NCI-H146 treated with DMSO at 0.1 percent for 48 hours (cell line): ENCODE measurements around the gene RNF125.
"Not testable (repeated sequence)": the region's sequence is repeated elsewhere in the genome, so short reads cannot be mapped to it uniquely, and the experiment has no call there.

Experiments
- DNase-seq: peaks from one replicate; lab custom pipeline; 2025; ENCODE audit not compliant: unreplicated experiment; lab: John Stamatoyannopoulos, UW

Gene RNF125

DNA sequence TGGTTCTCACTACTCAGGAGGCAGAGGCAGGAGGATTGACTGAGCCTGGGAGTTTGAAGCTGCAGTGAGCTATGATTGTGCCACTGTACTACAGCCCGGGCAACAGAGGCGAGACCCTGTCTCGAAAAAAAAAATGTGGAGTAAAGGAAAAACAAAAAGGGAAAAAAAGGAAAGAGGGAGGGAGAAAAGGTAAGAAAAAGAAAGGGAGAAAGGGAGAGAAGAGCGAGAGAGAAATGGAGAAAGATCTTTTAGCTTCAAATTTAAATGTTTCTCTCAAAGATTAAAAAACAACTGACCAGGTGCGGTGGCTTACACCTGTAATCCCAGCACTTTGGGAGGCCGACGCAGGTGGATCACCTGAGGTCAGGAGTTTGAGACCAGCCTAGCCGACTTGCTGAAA, 65.2 kb downstream of the RNF125 start:
- DNase-seq: no peak

- DNase-seq: no peak
Measured at GRCh38 chr18:32086881-32087280, 68.3 kb downstream of the RNF125 start.

DNA sequence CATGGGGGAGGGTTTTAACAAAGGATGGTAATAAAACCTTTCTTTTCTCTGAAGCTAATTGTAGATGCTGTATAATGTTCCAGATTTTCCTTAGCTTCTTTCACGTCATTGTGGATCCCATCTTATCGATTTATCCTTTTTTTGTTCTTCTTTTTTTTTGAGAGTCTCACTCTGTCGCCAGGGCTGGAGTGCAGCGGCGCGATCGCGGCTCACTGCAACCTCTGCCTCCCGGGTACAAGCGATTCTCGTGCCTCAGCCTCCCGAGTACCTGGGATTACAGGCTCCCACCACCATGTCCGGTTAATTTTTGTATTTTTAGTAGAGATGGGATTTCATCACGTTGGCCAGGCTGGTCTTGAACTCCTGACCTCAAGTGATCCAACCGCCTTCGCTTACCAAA, 72.2 kb downstream of the RNF125 start:
- DNase-seq: not testable (repeated sequence)

- peak; percentile 89 for DNase-seq
Measured at GRCh38 chr18:32091325-32091723, 72.7 kb downstream of the RNF125 start.

- peak; percentile 93 for DNase-seq
Measured at GRCh38 chr18:32091724-32092421, 73.2 kb downstream of the RNF125 start, which contains the start of gene RNF138. RNF138 (plus strand) TSS chr18:32091874; CDS start chr18:32092777, 903 bp downstream.

- peak; percentile 96 for DNase-seq
Measured at GRCh38 chr18:32092422-32093101, 73.9 kb downstream of the RNF125 start.

DNA sequence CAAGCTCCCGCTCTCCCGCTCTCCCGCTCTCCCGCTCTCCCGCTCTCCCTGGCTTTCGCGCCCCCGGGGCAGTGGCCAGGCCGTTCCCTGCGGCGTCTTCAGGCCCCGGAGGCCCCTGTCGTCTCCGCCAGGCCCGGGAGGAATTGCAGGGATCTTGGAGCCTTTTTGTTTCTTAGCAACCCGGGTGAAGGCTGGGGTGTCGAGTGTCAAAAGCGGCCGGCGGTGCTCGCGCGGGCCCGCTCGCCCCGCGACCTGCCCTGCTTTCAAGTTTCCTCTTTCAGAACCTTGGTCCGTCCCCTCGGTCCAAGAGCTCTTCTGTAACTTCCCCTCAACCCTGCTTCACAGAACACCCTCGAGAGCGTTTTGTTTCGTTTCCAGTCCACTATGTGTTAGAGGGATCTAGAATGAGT, 74.5 kb downstream of the RNF125 start:
- DNase-seq: peak; percentile 66

- peak; percentile 65 for DNase-seq
Measured at GRCh38 chr18:32093523-32093922, 74.9 kb downstream of the RNF125 start.

- DNase-seq: no peak
Measured at GRCh38 chr18:32095192-32095899, 76.7 kb downstream of the RNF125 start.

DNA sequence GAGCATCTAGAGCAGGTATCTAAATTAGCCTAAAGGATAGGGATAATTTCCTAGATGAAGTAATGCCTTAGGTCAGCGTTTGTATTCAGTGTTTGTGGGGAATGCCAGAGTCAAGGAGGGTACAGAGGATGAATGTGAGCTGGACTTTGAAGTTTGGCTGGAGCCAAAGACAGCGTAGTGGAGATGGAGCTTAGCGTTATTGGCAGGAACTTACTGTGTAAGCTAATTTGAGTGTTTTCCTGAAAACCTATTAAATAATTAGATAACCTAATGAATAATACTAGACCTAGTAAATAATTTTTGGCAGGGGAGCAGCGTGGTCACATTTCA, 77.2 kb downstream of the RNF125 start:
- DNase-seq: no peak

DNA sequence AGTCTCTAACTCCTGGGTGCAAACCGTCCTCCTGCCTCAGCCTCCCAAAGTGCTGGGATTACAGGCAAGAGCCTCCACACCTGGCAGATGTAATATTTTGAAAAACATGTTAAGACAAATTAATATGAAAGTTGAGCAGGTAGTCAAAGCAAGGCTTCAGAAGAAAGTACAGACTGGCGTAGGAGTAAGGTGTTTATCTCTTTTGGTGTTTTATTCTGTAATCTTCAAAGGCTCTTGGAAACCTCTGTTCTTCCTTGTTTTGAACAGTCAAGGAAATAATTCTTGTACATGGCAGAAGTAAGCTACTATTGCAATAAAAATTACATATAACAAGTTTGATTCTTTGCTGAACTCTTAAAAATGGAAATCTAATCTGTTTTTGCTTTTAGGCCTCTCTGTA, 78.3 kb downstream of the RNF125 start:
- DNase-seq: no peak

DNA sequence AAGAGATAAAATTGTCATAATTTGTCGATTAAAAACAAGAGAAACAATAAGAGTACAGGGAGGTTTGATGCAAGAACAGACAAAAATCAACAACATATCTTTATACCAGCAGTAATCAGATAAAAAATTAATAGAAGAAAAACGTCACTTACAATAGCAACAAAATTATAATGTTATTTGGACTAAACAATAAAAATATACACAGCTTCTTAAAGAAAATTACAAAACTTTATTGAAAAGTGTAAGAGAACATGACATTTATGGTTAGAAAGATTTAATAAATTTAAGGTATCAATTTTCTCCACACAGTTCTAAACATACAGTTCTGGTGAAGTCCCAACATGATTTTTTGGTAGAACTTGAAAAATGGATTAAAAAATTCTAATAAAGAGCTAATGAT, 85.9 kb downstream of the RNF125 start:
- DNase-seq: no peak

GRCh38 chr18:32110005-32110404, 91.4 kb downstream of the RNF125 start:
- DNase-seq: no peak

GRCh38 chr18:32111706-32112105, 93.1 kb downstream of the RNF125 start:
- no peak for DNase-seq

DNA sequence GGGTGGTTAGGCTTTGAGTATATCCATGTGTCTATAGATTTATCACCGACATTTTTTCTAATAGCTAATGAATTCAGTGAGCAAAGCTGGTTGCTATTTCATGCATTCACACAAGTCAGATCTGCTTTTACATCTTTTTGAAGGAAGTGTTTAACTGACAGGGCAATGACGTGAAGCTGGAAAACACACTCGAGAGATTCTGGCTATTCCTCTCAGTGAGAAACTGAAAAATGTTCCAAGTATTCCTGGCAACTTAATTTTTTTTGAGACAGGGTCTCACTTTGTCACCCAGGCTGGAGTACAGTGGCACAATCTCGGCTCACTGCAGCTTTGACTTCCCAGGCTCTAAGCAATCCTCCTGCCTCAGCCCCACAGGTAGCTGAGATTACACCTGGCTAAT, 94.2 kb downstream of the RNF125 start:
- DNase-seq: no peak

DNA sequence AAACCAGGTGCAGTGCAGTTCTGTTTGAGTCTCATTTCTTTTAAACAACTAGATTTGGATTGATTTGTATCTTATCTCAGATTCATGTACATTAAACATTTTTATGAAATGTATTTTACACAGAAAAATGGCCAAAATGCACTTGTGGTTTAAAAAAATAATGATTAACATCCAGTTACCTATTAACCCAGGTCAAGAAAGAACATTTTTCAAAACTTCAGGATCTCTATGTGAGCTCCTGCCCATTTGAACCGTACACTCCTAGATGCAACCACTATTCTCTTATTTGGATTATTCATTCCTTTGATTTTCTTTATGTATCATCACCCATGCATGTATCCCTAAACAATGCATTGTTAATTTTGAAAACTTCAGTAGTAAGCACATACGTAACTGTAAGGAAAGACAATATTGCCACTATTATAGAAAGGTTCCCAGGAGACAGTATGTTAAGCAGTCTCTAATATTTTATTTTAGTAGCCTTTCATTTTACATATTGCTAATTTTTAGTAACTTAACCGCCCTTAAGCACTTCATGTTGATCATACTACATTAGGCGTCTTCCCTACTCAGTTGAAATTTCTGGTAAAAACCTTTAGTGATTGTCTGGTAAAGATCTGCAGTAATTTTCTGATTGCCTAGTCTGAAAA, 95.8 kb downstream of the RNF125 start:
- no peak for DNase-seq

DNA sequence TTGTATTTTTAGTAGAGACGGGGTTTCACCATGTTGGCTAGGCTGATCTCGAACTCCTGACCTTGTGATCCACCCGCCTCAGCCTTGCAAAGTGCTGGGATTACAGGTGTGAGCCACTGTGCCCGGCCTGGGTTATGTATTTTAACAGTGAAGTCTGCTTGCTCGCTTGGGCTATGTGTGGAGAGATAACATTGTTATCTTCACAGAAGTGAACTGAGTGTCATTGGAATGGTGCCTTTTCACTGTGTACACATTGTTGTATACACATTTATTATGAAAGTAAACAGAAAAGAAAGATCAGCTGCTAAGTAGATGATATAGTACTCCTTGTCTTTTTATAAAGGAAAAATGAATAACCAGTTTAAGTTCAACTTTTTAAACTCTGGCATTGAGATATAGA, 103.4 kb downstream of the RNF125 start:
- peak; percentile 22 for DNase-seq
